Immature natural killer cell (primary cell): Measurements from ENCODE around the gene SPOCK1. TPM values are rescaled to one million over a fixed set of nuclear protein-coding genes. Genes with fewer than 3 reads are reported as not detected.

Source experiments
- DNase-seq, 3 donors: peaks; one replicate each; pipeline ENCODE4 v3.0.0; 2022; ENCODE audit warnings: mixed read lengths in 1 of 3
- H3K27ac Mint-ChIP-seq, 6 donors: one replicate each; pipeline ENCODE4 v1.8.0; 2020; ENCODE audit warnings: mixed read lengths in 6 of 6, mild to moderate bottlenecking in 5 of 6, inconsistent platforms in 4 of 6, moderate library complexity in 3 of 6
- H3K27me3 Mint-ChIP-seq, 3 donors: one replicate each; pipeline ENCODE4 v1.8.0; 2020 to 2021; ENCODE audit warnings: low read depth in 3 of 3, mild to moderate bottlenecking in 3 of 3, mixed read lengths in 3 of 3, moderate library complexity in 3 of 3, inconsistent platforms in 1 of 3
- H3K36me3 Mint-ChIP-seq, 3 donors: one replicate each; pipeline ENCODE4 v1.8.0; 2020; ENCODE audit warnings: mixed read lengths in 3 of 3, inconsistent platforms in 2 of 3, mild to moderate bottlenecking in 2 of 3
- H3K4me1 Mint-ChIP-seq, 2 donors: one replicate each; pipeline ENCODE4 v1.8.0; 2020; ENCODE audit warnings: inconsistent platforms in 2 of 2, mild to moderate bottlenecking in 2 of 2, mixed read lengths in 2 of 2, moderate library complexity in 1 of 2
- H3K4me3 Mint-ChIP-seq, 5 donors: one replicate each; pipeline ENCODE4 v1.8.0; 2020; ENCODE audit warnings: mild to moderate bottlenecking in 5 of 5, mixed read lengths in 5 of 5, inconsistent platforms in 3 of 5, moderate library complexity in 3 of 5
- H3K9me3 Mint-ChIP-seq, 6 donors: one replicate each; pipeline ENCODE4 v1.8.0; 2020; ENCODE audit warnings: mild to moderate bottlenecking in 6 of 6, mixed read lengths in 6 of 6, inconsistent platforms in 4 of 6, moderate library complexity in 3 of 6
- polyA plus RNA-seq, 3 donors: library from polyadenylated mRNA; unstranded; fragments of 300-500 nt; fragmentation: Illumina TruSeq; gene quantifications; one replicate each; pipeline ENCODE4 v1.2.3, GENCODE V29; 2021

Gene SPOCK1
- polyA plus RNA-seq, 3 donors from 2014 or later = not detected

DNA sequence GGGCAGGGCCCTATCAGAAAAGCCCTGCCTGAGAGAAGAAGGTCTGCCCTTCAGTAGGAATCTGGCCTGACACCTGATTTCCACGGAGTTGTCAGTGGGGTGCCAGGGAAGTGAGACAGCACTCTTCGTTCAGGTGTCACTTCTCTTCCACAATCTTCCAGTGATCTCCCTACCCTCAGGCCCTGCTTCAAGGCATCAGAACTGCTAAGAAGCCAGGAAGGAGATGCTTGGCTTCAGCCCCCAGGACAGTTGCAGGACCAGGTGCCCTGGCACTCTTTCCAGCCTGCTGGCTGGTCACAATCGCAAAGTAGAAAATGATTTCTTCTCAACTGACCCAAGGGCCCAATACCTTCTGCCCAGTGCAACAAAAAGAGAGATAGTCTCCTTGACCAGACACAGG lies 50.3 kb downstream of the SPOCK1 start:
- no peaks in the 10 kb centered on the region for H3K36me3 Mint-ChIP-seq
- H3K4me1 Mint-ChIP-seq = no peaks in the 10 kb centered on the region
- H3K27ac Mint-ChIP-seq = no peak overlapping the region
- H3K9me3 Mint-ChIP-seq = peaks cover 0 to 2% (median 0%) of the 10 kb centered on the region in 6 donors
- no peak overlapping the region for H3K4me3 Mint-ChIP-seq
- peaks cover 2 to 3% (median 2%) of the 10 kb centered on the region in 3 donors for H3K27me3 Mint-ChIP-seq
- no peak for DNase-seq

DNA sequence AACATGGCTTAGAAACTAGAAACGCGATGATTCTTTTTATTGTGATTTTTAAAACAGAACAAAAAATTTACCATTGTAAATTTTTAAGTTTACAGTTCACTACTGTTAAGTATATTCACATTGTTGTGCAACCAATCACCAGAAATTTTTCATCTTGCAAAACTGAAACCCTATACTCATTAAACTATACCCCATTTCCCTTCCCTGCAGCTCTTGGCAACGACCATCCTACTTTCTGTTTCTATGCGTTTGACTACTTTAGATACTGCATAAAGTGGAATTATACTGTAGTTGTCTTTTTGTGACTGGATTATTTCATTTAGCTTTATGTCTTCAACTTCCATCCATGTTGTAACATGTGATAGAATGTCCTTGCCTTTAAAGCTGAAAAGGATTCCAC lies 52.5 kb downstream of the SPOCK1 start:
- no peak for DNase-seq
- Mint-ChIP-seq H3K9me3 (peaks cover 0 to 2% (median 0%) of the 10 kb centered on the region in 6 donors), H3K4me1 (no peaks in the 10 kb centered on the region), H3K27me3 (peaks cover 0 to 7% (median 2%) of the 10 kb centered on the region in 3 donors), H3K4me3 (no peak overlapping the region), H3K27ac (no peak overlapping the region), H3K36me3 (no peaks in the 10 kb centered on the region)

DNA sequence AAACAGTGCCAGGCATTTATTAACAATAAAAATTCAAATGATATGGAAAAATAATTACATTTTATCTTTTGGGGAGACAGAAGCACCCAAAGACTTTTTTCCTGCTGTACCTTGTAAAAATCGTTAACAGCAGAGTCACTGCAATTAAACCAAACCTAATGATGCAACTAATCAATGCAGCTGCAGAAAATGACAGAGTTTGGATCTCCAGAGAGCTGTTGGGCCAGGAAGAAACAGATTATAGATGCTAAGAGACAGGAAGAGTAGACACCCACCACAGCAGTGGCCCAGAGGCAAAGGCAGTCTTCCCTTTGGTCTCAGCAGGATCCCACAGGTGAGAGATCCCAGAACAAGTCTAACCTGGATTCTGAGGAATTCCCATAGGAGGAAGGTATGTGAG lies 53.0 kb downstream of the SPOCK1 start:
- DNase-seq = no peak
- Mint-ChIP-seq H3K36me3 (no peaks in the 10 kb centered on the region), H3K27ac (no peak overlapping the region), H3K4me1 (no peaks in the 10 kb centered on the region), H3K4me3 (no peak overlapping the region), H3K9me3 (peaks cover 0 to 2% (median 0%) of the 10 kb centered on the region in 6 donors), H3K27me3 (peaks cover 0 to 9% (median 2%) of the 10 kb centered on the region in 3 donors)

DNA sequence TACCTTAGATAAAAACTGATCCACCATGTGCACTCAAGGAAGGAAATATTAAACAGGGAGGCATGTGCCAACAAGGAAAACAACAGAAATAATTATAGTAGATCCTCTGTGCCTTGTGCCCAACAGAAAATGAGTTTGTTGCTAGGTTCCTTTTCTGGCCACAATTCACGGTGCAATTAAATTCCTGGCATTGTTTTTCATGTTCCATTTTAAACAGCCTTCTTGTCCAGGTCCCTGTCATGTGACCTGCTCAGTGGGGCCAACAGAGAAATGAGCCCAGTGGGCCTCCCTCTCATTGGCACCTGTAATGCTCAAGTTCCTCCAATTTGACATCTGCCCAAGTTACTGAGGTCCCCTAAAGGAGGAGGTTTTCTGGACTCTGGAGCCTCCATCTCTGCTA lies 56.5 kb downstream of the SPOCK1 start:
- no peak overlapping the region for H3K27ac Mint-ChIP-seq
- no peak overlapping the region for H3K4me3 Mint-ChIP-seq
- DNase-seq = no peak
- peaks cover 0 to 2% (median 0%) of the 10 kb centered on the region in 6 donors for H3K9me3 Mint-ChIP-seq
- H3K4me1 Mint-ChIP-seq = no peaks in the 10 kb centered on the region
- H3K36me3 Mint-ChIP-seq = no peaks in the 10 kb centered on the region
- H3K27me3 Mint-ChIP-seq = peaks cover 0 to 9% (median 2%) of the 10 kb centered on the region in 3 donors

DNA sequence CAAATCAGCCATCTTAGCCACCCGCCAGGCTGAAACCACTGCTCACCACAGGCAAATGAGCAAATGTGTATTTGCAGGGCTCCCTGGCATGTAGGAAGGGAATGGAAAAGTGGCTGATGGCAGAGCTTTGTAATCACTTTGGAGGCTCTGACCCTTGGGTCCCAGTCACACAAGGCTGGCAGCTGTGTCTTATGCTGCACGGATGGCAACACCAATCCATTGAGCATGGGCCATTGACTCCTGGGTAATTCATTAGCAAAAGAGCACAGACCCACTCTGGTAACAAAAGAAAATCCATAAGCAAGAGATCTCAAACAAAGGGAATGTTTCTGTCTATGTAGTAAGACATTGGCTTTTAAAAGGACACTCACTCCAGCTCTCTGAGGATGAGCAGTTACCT lies 57.6 kb downstream of the SPOCK1 start:
- no peak for DNase-seq
- no peak overlapping the region for H3K4me3 Mint-ChIP-seq

DNA sequence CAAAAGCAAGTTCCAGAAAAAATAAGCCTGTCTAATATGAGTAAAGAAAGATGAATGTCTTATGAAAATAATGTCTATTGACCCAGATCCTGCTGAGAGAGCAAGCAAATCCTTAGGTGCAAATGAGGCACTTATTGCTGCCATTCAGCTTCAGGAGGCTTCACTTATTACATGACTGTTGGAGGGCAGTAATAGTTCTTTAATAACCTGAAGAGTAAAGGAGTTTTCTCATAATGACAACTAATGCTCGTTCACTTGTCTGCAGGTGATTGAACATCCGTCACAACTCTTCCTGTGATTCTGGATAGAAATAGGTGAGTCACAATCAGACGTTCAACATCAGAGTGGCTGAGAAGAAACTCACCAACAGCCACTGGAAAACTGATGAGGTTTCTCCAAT lies 58.3 kb downstream of the SPOCK1 start:
- no peak for DNase-seq
- Mint-ChIP-seq H3K9me3 (no peaks in the 10 kb centered on the region), H3K27ac (no peak overlapping the region), H3K4me1 (no peaks in the 10 kb centered on the region), H3K4me3 (no peak overlapping the region), H3K36me3 (no peaks in the 10 kb centered on the region), H3K27me3 (peaks cover 0 to 9% (median 2%) of the 10 kb centered on the region in 3 donors)

More for the DNA sequence above, 57.6 kb downstream of the SPOCK1 start:
- H3K27ac Mint-ChIP-seq = no peak overlapping the region
- H3K4me1 Mint-ChIP-seq = no peaks in the 10 kb centered on the region
- H3K9me3 Mint-ChIP-seq = no peaks in the 10 kb centered on the region
- H3K27me3 Mint-ChIP-seq = peaks cover 0 to 9% (median 2%) of the 10 kb centered on the region in 3 donors
- H3K36me3 Mint-ChIP-seq = no peaks in the 10 kb centered on the region

DNA sequence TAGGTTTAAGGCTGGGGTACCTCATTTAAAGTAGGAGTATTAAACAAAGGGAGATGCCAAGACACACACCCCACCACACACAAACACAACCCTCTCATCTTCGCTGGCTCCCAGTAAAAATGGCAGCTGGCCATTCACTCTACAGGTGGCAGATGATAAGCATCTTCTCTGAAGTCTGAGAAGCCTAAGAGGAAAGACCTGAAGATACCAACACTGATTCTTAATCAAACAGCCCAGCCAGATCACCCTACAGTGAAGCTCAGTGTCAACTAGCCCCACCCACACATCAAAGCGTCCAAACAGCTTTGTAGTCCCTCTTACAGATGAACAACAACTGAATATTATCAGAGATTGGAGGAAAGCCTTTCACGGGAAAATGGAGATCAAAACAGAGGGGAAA lies 59.5 kb downstream of the SPOCK1 start:
- Mint-ChIP-seq H3K4me3 (no peak overlapping the region), H3K27ac (no peak overlapping the region), H3K9me3 (no peaks in the 10 kb centered on the region), H3K4me1 (no peaks in the 10 kb centered on the region), H3K27me3 (peaks cover 0 to 9% (median 2%) of the 10 kb centered on the region in 3 donors), H3K36me3 (no peaks in the 10 kb centered on the region)
- DNase-seq = no peak

DNA sequence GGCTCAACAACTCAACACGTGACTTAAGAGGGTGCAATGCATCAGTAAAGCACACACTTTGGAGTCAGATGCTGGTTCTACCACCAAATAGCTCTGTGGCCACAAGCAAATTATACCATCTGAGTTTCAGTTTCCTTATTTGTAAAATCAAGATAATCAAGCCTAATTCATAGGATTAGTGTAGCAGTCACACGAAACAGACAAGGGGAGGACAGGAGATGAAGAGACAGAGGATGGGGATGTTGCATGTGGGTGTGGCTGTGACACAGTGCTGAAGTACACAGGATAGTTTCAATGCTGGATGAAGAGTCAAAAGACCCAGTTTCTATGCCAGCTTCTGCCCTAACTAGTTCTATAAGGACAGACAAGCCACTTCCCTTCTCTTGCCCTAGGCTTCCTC lies 60.2 kb downstream of the SPOCK1 start:
- H3K36me3 Mint-ChIP-seq = no peaks in the 10 kb centered on the region
- H3K4me3 Mint-ChIP-seq = no peak overlapping the region
- H3K9me3 Mint-ChIP-seq = peaks cover 0 to 1% (median 0%) of the 10 kb centered on the region in 6 donors
- peaks cover 0 to 9% (median 2%) of the 10 kb centered on the region in 3 donors for H3K27me3 Mint-ChIP-seq
- DNase-seq = no peak
- H3K4me1 Mint-ChIP-seq = no peaks in the 10 kb centered on the region
- no peak overlapping the region for H3K27ac Mint-ChIP-seq

DNA sequence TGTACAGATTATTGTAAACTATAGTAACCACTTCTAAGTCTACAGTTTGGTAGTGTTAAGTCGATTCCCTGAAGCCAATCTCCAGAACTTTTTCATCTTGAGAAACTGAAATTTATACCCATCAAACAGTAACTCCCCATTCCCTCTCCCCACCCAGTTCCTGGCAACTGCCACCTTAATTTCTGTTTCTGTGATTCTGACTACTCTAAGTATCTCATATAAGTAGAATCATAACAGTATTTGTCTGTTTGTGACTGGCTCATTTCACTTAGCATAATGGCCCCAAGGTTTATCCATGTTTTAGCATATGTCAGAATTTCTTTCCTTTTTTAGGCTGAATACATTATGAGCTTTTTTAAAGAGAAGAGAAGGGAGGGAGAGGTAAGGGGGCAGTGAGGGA lies 61.4 kb downstream of the SPOCK1 start:
- Mint-ChIP-seq H3K4me3 (no peak overlapping the region), H3K27me3 (peaks cover 0 to 10% (median 2%) of the 10 kb centered on the region in 3 donors), H3K4me1 (no peaks in the 10 kb centered on the region), H3K27ac (no peak overlapping the region), H3K36me3 (no peaks in the 10 kb centered on the region), H3K9me3 (peaks cover 0 to 1% (median 0%) of the 10 kb centered on the region in 6 donors)
- DNase-seq = no peak

DNA sequence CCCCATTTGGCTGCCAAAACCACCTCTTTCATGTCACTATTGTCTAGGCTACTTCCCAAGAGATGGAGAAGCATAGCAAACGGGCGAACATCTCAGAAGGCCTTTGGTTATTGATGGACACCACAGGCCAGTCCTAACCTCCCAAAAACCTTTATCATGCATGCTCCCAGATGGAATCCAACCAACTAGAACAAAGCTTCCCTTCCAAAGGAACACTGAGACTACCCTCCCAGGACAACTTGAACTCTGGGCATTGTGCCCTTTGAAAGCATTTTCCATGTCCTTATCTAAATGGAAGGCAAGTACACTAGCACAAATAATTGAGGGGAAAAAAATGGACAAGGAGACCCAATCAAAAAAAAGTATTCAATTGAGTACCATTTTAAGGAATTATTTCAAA lies 65.6 kb downstream of the SPOCK1 start:
- Mint-ChIP-seq H3K4me1 (no peaks in the 10 kb centered on the region), H3K9me3 (peaks cover 0 to 5% (median 0%) of the 10 kb centered on the region in 6 donors), H3K4me3 (no peak overlapping the region), H3K27ac (no peak overlapping the region), H3K36me3 (no peaks in the 10 kb centered on the region), H3K27me3 (peaks cover 0 to 4% (median 2%) of the 10 kb centered on the region in 3 donors)
- DNase-seq = no peak

DNA sequence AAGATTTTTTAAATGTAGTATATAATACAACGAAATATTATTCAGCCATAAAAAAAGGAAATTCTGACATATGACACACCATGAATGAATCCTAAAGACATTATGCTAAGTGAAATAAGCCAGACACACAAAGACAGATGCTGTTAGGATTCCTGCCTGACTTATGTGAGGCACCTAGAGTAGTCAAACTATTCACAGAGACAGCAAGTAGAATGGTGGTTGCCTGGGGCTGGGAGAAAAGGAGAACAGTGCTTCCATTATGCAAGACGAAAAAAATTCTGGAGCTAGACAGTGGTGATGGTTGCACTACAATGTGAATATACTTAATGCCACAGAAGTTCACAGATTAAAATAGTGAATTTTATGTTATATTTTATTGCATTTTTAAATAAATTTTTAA lies 66.8 kb downstream of the SPOCK1 start:
- peaks cover 0 to 6% (median 0%) of the 10 kb centered on the region in 6 donors for H3K9me3 Mint-ChIP-seq
- no peaks in the 10 kb centered on the region for H3K4me1 Mint-ChIP-seq
- peaks cover 0 to 4% (median 2%) of the 10 kb centered on the region in 3 donors for H3K27me3 Mint-ChIP-seq
- no peaks in the 10 kb centered on the region for H3K36me3 Mint-ChIP-seq
- no peak overlapping the region for H3K27ac Mint-ChIP-seq
- DNase-seq = no peak
- no peak overlapping the region for H3K4me3 Mint-ChIP-seq

DNA sequence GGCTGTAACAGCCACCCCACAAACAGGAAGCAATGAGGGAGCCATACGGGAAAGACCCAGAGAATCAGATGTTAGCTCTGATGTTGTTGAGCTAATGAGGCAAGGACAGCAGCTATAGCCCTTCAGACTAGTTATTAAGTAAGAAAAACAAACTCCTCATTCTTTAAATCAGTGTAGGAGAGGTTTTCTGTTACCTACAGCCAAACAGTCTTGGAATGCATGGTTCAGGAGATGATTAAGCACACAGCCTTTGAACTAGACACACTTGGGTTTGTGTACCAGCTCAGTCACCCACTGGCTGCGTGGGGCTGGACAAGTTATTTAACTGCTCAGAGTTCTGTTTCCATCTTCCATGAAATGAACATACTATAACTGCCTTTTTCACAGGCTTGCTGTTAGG lies 68.1 kb downstream of the SPOCK1 start:
- peaks cover 0 to 2% (median 2%) of the 10 kb centered on the region in 3 donors for H3K27me3 Mint-ChIP-seq
- H3K4me1 Mint-ChIP-seq = no peaks in the 10 kb centered on the region
- H3K27ac Mint-ChIP-seq = no peak overlapping the region
- no peak for DNase-seq
- H3K4me3 Mint-ChIP-seq = no peak overlapping the region
- no peaks in the 10 kb centered on the region for H3K36me3 Mint-ChIP-seq
- peaks cover 0 to 6% (median 0%) of the 10 kb centered on the region in 6 donors for H3K9me3 Mint-ChIP-seq

DNA sequence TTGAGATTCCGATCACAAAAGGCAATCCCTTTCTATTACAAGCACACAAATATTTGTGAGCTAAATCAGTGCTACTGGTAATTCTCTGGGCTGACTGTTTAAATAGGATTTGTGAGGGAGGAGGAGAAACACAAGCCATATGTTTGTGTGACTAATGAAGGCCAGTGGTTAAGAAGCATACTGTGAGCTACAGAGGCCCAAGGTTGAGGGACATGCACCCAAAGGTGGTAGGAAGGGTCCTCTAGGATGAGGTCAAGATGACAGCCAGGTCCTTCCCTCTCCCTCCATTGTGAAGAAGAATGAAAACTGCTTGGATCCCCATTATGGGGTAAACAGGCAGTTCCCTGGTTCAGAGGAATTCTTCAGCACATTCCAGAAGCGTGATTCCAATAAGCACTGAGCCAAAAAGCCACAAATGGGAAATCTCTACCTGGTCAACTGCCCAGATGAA lies 83.9 kb downstream of the SPOCK1 start:
- peaks cover 2 to 4% (median 2%) of the 10 kb centered on the region in 3 donors for H3K27me3 Mint-ChIP-seq
- peaks cover 0 to 8% (median 3%) of the 10 kb centered on the region in 6 donors for H3K9me3 Mint-ChIP-seq
- no peaks in the 10 kb centered on the region for H3K36me3 Mint-ChIP-seq
- no peak overlapping the region for H3K4me3 Mint-ChIP-seq
- H3K27ac Mint-ChIP-seq = no peak overlapping the region
- no peak for DNase-seq
- no peaks in the 10 kb centered on the region for H3K4me1 Mint-ChIP-seq

DNA sequence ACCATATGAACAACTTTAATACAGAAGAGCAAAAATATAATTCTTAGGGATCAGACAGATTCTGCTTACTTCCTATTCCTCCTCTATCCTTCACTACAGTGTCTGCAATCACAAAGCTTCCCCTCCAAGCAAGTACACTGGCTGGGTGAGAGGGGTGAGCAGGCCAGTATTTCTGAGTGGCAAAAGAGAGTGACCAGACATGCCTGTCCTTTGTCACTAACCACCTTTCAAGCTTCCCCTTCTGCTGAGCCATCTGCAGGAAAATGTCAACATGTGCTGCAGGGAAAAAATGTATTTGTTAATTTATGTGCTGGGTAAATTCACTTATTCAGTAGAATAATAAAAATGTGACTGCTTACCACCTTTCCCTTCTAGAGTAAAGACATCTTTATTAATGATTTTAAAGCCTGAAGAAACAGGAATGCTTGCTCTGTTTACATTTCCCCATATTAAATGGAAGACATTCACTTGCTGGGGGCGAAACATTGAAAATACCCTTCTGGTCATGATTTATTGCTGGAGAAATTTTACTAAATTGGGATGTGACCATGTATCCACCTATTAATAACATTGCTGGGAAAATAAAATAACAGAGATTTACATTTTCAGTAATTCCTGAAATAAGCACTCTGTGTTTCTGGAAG lies 84.9 kb downstream of the SPOCK1 start:
- Mint-ChIP-seq H3K27ac (no peak overlapping the region), H3K4me3 (no peak overlapping the region), H3K9me3 (peaks cover 0 to 8% (median 3%) of the 10 kb centered on the region in 6 donors), H3K27me3 (peaks cover 2 to 4% (median 2%) of the 10 kb centered on the region in 3 donors), H3K4me1 (no peaks in the 10 kb centered on the region), H3K36me3 (no peaks in the 10 kb centered on the region)
- no peak for DNase-seq

DNA sequence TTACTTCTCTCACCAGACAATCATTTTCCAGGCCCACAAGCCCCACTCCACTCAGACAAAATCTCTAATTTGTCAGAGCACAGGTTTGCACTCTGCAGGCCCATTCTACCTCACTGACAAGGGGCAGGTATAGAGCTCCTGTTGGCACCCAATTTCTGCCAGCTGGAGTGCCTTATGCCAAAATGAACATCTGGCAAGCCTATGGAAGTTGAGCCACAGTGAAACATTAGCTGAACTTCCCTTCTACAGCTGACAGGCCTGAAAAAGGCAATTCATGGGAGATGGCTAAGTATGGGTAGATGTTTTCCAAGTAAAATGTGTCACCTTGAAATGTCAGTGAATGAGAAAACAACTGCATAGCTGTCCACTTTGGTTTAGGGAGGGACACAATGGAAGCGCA lies 87.0 kb downstream of the SPOCK1 start:
- no peak overlapping the region for H3K27ac Mint-ChIP-seq
- peaks cover 0 to 4% (median 2%) of the 10 kb centered on the region in 3 donors for H3K27me3 Mint-ChIP-seq
- H3K4me3 Mint-ChIP-seq = no peak overlapping the region
- no peak for DNase-seq
- no peaks in the 10 kb centered on the region for H3K36me3 Mint-ChIP-seq
- peaks cover 0 to 6% (median 3%) of the 10 kb centered on the region in 6 donors for H3K9me3 Mint-ChIP-seq
- no peaks in the 10 kb centered on the region for H3K4me1 Mint-ChIP-seq
